HL-60/S4 treated with phorbol 12-myristate 13-acetate at 8.2 ng/mL for 4 days and 3 days (cell line): ENCODE data around the gene RNASE9.
"Not testable (repeated sequence)": the region's sequence is repeated elsewhere in the genome, so short reads cannot be mapped to it uniquely, and the experiment has no call there.

ENCODE experiments used
- in situ Hi-C: fragments of 300-500 bp; cut with MboI; formaldehyde crosslinking; loops from 2 replicates; pipeline ENCODE4 v1.15.0; 2022; ENCODE audit warnings: low sequenced_read_pairs

The RNASE9 gene

DNA sequence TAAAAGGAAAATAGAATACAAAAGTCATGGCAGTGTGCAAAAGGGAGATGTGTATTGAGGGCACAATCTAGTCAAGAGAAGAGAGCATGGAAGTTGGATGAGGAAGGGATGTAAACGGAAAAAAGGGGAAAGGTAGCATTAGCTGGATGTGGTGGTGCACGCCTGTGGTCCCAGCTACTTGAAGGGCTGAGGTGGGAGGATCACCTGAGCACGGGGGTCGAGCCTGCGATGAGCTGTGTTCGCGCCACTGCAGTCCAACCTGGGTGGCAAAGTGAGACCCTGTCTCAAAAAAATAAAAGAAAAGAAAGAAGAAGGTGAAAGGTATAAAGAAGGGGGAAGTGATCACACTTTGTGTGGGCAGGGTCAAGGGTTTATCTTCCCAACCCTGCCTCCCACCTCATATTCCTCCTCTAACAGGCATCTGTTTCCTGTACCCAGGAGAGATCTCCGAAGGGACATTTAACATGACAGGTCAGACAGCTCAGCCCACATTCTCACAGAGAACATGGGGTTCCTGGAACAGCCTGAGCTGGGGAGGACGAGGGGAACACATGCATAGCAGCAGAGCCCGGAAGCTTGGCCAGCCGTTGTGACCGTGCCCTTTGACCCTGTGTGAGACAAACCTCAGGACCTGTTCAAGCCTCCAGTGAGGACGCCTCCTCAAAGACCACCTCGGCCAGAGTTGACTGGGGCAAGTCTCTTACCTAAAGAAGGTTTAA, 18.1 kb upstream of the RNASE9 start:
- in situ Hi-C loops, result no loop called here

DNA sequence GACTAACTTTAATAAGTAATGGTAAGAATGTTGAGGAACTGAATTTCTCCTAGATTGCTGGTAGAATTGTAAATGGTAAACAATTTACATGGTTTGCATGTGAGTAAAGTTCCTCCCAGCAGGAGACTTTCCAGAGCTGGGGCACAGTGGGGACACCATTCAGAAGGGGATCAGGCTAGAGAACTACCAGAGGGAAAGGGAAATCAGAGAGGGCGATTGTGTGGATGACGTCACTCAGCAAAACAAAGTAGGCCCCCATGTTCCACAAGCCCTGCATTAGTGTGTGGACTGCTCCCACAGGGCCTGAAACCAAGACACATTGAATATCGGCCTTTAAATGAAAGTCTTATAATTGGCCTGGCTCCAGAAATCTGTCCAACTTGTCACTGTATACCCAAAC, 17.5 kb upstream of the RNASE9 start:
- in situ Hi-C loops, result no loop called here

- in situ Hi-C loops, result not testable (repeated sequence)
Measured at GRCh38 chr14:20572382-20572990, 11.6 kb upstream of the RNASE9 start.

GRCh38 chr14:20570720-20571119, 9.9 kb upstream of the RNASE9 start:
- in situ Hi-C loops, result not testable (repeated sequence)

GRCh38 chr14:20569865-20570264, 9.0 kb upstream of the RNASE9 start:
- in situ Hi-C loops, result not testable (repeated sequence)

GRCh38 chr14:20569066-20569465, 8.2 kb upstream of the RNASE9 start:
- in situ Hi-C loops, result no loop called here

- in situ Hi-C loops, result no loop called here
Measured at GRCh38 chr14:20568393-20568792, 7.5 kb upstream of the RNASE9 start.

DNA sequence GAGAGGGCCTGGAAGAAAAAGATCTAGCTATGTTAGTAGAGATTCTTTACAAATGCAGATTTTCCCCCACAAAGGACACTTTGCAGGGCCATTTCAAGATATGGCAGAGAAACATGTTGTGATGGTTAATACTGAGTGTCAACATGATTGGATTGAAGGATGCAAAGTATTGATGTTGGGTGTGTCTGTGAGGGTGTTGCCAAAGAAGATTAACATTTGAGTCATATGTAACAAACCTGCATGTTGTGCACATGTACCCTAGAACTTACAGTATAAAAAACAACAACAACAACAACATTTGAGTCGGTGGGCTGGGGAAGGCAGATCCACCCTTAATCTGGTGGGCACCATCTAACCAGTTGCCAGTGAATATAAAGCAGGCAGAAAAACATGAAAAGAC, 6.4 kb upstream of the RNASE9 start:
- in situ Hi-C loops, result not testable (repeated sequence)

DNA sequence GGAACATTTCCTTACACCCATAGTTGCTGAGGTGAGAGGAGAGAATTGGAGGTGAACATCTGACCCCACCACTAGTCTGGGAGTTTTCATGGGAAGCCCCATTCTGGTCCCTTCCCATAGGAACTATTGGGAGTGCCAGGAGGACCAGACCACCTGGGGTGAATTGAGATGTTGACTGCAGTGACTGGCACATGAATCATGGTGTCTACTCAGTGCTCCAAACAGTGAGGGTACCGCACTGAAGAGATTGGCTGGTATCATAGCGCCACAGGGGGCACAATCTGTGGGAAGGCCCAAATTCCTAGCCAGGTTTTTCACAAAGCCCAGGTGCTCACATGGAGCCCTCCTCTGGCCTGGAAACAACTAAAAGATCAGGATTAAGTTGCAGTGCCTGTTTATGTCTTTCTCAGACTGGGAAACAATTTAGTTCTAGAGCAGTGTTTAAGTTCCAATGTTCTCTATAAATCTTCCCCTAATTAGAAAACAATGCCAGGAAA, 3.7 kb upstream of the RNASE9 start:
- in situ Hi-C loops, result no loop called here

DNA sequence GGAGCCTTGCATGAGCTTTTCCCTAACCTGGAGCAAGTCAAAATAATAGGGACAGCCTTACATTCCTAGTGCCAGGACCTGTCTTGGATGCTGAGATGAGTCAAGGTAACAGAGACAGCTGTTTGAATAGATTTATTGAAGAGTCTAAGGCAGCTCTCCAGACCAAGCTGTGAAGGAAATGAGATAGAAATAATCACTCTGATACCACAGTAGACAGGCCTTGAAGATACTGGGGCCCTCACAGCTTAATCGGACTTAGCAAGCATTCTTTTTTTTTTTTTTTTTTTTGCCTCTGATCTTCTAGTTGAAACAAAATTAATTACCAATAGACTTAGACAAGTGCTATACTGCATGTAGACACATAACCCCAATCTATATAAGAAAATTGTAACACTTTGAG, 3.1 kb upstream of the RNASE9 start:
- in situ Hi-C loops, result no loop called here

DNA sequence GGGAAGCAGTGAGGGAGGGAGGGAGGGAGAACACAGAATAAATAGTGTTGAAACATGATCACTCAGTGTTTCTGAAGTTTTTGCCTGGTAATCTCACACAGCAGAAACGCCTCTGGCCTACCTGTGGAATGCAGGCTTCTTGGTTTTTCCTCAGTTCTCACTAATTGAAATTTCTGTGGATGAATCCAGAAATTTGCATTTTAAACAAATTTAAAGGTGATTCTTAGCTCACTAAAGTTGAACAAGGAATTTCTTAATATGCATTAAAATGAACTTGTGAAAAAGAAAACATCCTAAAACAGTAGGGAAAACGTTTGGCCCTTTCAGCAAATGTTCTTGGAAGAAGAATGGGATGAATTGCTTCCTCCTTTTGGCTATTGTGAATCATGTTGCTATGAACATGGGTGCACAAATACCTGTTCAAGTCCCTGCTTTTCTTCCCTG, 1.4 kb downstream of the RNASE9 start:
- in situ Hi-C loops, result no loop called here

GRCh38 chr14:20557212-20557542, 3.7 kb downstream of the RNASE9 start:
- in situ Hi-C loops, result no loop called here

DNA sequence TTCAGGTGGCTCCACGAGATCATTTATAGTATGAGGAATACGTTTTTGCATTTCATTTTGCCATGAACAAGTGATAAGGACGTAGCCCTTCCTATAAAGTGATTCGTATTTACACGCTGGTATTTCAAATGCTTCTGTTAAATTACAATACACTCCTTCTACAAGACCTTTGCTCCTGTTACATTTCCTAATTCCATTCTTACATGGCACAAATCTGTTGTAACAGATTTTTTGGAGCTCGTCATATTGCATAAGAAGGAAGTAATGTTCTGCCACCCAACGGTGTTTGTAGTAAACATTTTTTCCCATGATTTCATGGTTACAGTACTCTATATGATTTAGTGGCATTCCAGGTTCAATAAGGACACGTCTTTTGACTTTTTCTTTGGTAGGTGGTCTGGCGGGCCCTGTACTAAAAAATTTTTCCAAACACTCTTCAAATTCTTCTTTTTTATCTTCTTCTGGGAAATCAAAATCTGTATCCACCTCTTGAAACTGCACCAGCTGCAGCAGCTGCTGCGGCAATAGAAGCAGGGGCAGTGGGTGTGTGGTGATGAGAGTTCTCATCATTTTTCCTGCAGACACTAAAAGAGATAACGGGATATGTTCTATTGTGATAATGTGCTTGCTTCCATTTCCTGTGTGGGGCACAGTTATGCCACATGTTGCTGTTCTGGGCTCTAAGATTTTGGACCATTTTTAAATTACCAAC, 4.2 kb downstream of the RNASE9 start:
- in situ Hi-C loops, result no loop called here

- in situ Hi-C loops, result no loop called here
Measured at GRCh38 chr14:20555845-20556244, 5.0 kb downstream of the RNASE9 start.

GRCh38 chr14:20553024-20553423, 7.8 kb downstream of the RNASE9 start:
- in situ Hi-C loops, result no loop called here

GRCh38 chr14:20551606-20552005, 9.2 kb downstream of the RNASE9 start:
- in situ Hi-C loops, result no loop called here

DNA sequence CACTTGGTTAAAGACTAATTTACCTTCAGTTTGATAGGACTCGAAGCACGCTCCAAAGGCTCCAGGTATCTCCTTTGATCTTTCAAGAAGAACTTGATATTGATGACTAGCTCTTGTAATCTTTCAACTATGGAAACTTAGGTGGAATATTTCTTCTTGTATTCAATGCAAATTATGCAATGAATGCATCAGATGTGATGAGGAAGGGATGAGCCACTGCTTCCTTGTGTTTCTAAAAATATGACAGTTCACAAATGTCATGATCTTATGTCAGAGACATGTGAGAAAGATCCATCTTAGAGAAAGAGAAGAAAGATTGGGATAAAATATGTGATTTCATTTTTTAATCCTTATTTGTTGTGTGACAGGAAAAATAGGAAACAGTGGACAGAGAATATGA, 9.9 kb downstream of the RNASE9 start:
- in situ Hi-C loops, result no loop called here

DNA sequence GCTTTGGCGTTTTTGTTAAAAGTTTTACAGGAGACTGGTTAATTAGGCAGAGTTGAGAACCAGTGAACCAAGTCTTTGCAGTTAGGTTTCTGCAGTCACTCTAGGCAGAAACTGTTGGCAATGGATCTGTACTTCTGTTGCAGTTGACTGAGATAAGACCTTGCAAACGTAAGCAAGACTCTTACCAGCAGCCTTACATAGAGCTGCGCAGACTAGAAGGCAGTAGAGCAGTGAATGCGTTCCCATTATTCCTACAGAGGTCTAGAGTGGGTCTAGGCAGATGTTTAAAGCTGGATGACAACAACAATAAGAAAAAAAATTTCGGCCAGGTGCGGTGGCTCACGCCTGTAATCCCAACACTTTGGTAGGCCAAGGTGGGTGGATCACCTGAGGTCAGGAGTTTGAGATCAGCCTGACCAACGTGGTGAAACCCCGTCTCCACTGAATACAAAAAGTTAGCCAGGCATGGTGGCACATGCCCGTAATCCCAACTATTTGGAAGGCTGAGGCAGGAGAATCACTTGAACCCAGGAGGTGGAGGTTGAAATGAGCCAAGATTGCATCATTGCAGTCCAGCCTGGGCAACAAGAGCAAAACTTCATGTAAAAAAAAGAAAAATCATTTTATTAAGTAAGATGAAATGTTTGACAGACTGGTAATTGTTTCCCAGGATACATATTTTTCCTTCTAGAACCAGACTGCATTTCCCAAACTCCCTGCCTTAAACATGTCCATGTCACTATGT, 12.3 kb downstream of the RNASE9 start:
- in situ Hi-C loops, result no loop called here

- in situ Hi-C loops, result no loop called here
Measured at GRCh38 chr14:20546877-20547276, 14.0 kb downstream of the RNASE9 start.

DNA sequence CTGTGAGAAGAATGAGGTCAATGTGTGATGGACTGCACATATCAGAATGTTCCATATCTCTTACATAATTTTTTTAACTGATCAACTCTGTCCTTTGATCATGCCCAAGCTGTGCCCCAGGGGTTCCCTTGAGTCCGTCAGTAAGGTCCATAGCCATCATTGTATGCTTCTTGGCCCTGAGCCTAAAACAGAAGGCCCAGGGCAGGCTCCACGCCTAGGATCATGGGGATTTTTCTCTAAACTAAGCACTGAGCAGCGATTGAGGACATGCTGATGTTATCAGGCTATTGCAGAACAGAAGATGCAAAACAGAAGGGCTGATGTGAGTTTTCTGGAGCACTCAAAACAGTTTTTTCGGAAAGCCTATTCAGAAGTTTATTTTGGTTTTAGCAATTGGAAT, 20.9 kb downstream of the RNASE9 start:
- in situ Hi-C loops, result no loop called here
